GM20000 (cell line): ENCODE data around the gene QSER1.
A peak's percentile ranks its signal among the peaks of the same experiment; 100 is the strongest.

Source experiments
- DNase-seq: peaks from one replicate; pipeline ENCODE4 v3.0.0; 2012; ENCODE audit warnings: low spot score
- CTCF ChIP-seq: IDR thresholded peaks from 2 replicates; pipeline ENCODE4 v1.5.1; 2012; ENCODE audit warnings: mild to moderate bottlenecking, control low read depth; ENCODE audit errors: extremely low read depth, missing control alignments

QSER1 gene

GRCh38 chr11:32892355-32893092 lies at the start of gene QSER1:
TSS of gene QSER1 (plus strand) at chr11:32892811. CDS start at chr11:32893126, 315 bp downstream.
- peak; percentile 96 for DNase-seq
- no peak for TF ChIP-seq CTCF

GRCh38 chr11:32843544-32843943 lies 49.1 kb upstream of the QSER1 start:
- no peak for TF ChIP-seq CTCF

GRCh38 chr11:32847511-32847910 lies 45.1 kb upstream of the QSER1 start:
- DNase-seq = no peak
- no peak for TF ChIP-seq CTCF

More at GRCh38 chr11:32843544-32843943, 49.1 kb upstream of the QSER1 start:
- no peak for DNase-seq

- DNase-seq = no peak
- TF ChIP-seq CTCF = no peak
Measured at GRCh38 chr11:32849761-32850160, 42.9 kb upstream of the QSER1 start.

GRCh38 chr11:32851251-32851650 lies 41.4 kb upstream of the QSER1 start:
- DNase-seq = no peak
- no peak for TF ChIP-seq CTCF

- TF ChIP-seq CTCF = no peak
- DNase-seq = no peak
Measured at GRCh38 chr11:32852207-32852606, 40.4 kb upstream of the QSER1 start.

- TF ChIP-seq CTCF = no peak
- DNase-seq = no peak
Measured at GRCh38 chr11:32855601-32856000, 37.0 kb upstream of the QSER1 start.
